Esophagus squamous epithelium (tissue), 4 donors: ENCODE results near the gene SCAMP1.
"Not testable (repeated sequence)": the region's sequence is repeated elsewhere in the genome, so short reads cannot be mapped to it uniquely, and the experiment has no call there.

Experiments used
- POLR2A ChIP-seq, 4 donors: fragments of 450-650 bp; IDR thresholded peaks; one replicate each; pipeline ENCODE4 v1.6.1; 2017; ENCODE audit warnings: antibody characterized with exemption in 4 of 4, mild to moderate bottlenecking in 4 of 4, moderate library complexity in 3 of 4
- TF ChIP-seq, protein P1 (sequence below), 6 experiments: fragments of 450-650 bp in 4 of 6; fragments of 200-600 bp in 2 of 6; sonication (generic) in 2 of 6; IDR thresholded peaks; one replicate each; pipeline ENCODE4 v1.5.1; 2016 to 2019; ENCODE audit warnings: antibody characterized with exemption in 6 of 6, mild to moderate bottlenecking in 4 of 6, moderate library complexity in 4 of 6

- TF ChIP-seq, protein P1, sequence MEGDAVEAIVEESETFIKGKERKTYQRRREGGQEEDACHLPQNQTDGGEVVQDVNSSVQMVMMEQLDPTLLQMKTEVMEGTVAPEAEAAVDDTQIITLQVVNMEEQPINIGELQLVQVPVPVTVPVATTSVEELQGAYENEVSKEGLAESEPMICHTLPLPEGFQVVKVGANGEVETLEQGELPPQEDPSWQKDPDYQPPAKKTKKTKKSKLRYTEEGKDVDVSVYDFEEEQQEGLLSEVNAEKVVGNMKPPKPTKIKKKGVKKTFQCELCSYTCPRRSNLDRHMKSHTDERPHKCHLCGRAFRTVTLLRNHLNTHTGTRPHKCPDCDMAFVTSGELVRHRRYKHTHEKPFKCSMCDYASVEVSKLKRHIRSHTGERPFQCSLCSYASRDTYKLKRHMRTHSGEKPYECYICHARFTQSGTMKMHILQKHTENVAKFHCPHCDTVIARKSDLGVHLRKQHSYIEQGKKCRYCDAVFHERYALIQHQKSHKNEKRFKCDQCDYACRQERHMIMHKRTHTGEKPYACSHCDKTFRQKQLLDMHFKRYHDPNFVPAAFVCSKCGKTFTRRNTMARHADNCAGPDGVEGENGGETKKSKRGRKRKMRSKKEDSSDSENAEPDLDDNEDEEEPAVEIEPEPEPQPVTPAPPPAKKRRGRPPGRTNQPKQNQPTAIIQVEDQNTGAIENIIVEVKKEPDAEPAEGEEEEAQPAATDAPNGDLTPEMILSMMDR (IDR thresholded peaks at IDR 0.05), result not testable (repeated sequence)
- not testable (repeated sequence) for TF ChIP-seq POLR2A (IDR thresholded peaks at IDR 0.05)
Measured at GRCh38 chr5:78359455-78359830, 974 bp upstream of the SCAMP1 start.
